ENCODE measurements around the gene HEATR5A.
"Not testable (repeated sequence)": the region's sequence is repeated elsewhere in the genome, so short reads cannot be mapped to it uniquely, and the experiment has no call there.

Gene HEATR5A

DNA sequence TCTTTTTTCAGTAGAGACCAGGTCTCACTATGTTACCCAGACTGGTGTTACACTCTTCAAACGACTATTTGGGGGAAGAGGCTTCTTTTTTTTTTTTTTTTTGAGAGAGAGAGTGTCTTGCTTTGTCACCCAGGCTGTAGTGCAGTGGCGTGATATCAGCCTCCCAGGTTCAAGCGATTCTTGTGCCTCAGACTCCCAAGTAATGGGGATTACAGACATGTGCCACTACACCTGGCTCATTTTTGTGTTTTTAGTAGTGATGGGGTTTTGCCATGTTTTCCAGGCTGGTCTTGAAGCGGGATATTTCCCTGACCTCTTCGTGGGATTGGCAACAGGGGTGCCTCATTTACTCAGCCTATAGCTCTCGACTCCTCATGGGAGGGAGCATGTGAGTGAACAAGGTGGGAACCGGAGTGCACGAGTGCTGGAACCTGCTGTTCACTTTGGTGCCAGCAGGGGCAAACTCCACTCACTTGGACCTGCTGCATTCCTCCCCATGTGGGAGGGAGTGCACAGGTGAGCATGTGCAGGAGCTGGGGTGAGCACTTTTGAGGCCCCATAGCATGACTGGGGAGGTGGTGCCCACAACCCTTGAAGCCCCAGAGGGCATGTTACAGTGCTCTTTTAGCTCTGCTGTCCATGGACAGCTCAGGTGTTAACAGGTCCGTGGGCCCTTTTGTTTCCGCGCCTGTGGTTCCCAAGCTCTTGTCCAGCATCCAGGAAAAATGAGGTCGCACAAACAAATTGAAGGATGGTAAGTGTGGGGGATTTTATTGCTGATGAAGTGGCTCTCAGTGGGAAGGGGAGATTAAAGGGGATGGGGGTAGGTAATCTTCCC is 133.7 kb downstream of the HEATR5A start:
- DNase-seq = no peak

DNA sequence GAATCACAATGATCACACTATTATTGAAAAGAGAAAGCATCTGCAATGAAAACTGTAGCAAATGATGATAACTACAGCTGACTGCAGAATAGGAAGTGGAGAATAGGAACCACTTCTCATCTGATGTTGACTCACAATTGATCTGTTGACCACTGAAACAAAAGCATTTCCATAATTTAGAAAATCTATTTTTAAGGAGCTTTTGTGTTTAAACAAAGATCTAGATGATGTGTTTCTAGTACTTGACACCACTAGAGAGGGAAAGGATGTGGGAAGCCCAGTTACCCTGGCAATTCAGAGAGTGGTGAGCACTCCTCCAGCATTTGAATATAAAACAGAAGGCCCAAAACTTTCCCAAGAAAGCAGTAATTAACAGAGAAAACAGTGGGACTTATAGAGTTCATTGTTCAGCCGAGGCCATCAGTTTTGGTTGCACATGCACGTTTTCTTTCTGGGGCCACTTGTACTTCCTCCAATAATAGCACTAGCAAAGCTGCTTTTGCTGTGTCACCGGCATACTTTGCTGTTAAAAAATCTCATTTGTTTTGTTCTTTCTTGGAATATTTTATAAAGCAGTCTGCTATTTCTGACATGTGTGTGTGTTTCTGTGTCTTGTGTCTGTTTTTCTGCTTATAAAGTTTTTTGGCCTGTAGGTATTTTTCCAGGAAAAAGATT is 136.6 kb downstream of the HEATR5A start:
- no peak for DNase-seq

DNA sequence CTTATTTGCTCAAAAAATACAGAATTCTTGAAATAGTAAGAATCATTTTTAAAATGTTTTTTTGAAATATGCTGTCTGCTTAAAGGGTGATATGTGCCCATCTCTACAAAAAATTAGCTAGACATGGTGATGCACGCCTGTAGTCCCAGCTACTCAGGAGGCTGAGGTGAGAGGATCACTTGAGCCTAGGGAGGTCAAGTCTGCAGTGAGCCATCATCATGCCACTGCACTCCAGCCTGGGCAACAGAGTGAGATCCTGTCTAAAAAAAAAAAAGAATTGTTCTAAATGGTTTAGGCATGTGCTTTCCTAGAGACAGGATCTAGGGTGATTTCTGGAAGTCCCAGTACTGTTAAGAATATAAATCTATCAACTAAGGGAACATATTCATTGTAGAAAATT is 137.2 kb downstream of the HEATR5A start:
- DNase-seq = no peak

DNA sequence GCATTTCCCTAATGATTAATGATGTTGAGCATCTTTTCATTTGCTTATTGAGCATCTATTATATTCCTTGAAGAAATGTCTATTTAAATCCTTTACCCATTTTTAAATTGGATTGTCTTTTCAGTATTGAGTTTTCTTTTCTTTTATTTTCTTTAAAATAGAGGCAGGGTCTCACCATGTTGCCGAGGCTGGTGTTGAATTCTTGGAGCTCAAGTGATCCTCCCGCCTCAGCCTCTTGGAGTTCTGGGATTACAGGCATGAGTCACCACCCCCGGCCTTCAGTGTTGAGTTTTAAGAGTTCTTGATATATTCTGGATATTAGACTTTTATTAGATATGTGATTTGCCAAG is 139.5 kb downstream of the HEATR5A start:
- DNase-seq = no peak

DNA sequence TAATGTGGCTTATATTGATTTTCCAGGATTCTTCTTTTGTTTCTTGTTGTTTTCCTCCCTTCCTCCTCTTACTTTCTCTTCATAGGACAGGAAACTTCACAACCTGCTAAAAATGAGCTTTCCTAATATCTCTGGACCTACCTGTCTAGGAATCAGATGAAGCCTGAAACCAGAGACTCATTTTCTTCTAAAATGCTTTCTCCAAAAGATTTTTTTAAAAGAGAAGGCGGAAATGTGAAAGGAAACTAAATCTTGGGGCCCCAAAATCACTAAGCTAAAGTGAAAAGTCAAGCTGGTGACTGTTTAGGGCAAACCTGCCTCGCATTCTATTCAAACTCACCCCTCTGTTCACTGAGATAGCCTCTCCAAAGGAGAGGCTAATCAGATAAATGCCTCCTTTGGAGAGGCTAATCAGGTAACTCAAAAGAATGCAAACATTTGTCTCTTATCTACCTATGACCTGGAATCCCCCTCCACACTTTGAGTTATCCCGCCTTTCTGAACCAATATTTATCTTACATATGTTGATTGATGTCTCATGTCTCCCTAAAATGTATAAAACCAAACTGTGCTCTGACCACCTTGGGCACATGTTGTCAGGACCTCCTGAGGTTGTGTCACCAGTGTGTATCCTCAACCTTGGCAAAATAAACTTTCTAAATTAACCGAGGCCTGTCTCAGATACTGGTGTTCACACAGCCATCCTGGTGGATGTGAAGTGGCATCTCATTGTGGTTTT is 140.0 kb downstream of the HEATR5A start:
- DNase-seq = no peak

DNA sequence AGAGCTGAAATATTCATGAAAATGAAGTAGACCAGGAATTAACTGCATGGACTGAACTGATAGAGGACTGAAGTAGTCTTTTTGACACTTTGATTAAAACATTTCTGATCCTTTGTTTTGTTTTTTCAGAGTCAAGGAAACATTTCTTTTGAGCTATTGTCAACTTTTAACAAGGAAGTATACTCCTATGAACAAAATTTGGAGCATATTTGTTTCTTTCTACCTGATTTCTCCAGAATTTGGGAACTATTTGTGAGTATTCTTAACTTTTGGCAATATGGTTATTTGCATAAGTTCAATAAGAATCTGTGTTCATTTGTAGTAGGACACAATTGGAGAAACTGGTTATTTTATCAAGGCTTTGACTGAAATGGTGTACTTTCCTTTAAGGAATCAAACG is 141.5 kb downstream of the HEATR5A start:
- no peak for DNase-seq

DNA sequence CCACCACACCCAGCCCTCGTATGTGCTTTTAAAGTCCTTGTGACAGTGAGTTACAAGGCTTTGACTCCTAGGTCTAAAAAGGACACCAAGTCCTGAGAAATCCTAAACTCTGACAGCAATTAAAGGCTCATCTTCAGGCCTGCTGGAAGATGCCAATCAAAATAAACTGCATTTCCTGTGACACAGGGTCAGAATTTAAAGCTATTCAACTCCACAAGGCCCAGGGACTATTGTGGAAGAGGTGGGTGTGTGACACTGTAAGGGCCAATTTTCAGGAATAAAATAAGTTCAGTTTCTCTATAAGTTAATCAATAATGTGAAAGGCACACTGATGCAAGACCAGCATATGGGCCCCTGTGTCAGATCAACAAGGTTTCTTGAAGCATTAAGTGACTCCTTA is 143.3 kb downstream of the HEATR5A start:
- DNase-seq = no peak

DNA sequence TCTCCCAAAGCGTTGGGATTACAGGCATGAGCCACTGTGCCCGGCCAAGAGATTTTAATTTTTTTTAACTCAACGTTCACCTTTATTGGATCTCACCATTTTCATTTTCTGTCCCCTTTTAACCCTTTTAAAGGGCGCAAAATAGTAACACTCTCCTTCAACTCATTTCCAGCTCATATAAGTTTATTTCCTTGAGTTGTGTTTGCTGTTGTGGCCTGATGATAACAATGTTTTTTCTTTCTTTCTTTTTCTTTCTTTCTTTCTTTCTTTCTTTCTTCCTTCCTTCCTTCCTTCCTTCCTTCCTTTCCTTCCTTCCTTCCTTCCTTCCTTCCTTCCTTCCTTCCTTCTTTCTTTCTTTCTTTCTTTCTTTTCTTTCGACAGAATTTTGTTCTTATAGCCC is 143.9 kb downstream of the HEATR5A start:
- not testable (repeated sequence) for DNase-seq

DNA sequence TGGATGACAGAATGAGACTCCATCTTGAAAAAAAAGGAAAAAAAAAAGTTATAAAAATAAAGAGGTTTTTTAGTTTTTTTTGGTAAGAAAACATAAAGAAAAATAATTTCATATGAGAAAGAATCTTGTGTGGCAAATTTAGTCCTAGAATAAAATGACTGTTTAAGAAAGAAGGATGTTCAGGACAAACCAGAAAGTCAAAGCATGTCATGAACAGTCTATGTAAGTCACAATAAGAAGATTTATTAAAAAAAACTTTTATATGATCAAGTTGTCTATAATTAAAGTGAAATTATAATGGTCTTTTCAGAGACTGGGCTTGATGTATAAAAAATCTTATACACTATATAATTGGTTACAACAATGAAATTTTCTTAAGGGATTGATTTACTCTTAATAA is 144.6 kb downstream of the HEATR5A start:
- no peak for DNase-seq

DNA sequence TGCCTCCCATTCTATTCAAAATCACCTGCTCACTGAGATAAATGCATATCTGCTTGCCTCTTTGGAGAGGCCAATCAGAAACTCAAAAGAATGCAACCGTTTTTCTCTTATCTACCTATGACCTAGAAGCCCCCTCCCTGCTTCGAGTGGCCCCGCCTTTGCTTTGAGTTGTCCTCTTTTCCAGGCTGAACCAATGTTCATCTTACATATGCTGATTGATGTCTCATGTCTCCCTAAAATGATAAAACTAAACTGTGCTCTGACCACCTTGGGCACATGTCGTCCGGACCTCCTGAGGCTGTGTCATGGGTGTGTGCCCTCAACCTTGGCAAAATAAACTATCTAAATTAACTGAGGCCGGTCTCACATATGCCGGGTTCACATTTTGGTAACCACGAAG is 148.7 kb downstream of the HEATR5A start:
- DNase-seq = no peak

DNA sequence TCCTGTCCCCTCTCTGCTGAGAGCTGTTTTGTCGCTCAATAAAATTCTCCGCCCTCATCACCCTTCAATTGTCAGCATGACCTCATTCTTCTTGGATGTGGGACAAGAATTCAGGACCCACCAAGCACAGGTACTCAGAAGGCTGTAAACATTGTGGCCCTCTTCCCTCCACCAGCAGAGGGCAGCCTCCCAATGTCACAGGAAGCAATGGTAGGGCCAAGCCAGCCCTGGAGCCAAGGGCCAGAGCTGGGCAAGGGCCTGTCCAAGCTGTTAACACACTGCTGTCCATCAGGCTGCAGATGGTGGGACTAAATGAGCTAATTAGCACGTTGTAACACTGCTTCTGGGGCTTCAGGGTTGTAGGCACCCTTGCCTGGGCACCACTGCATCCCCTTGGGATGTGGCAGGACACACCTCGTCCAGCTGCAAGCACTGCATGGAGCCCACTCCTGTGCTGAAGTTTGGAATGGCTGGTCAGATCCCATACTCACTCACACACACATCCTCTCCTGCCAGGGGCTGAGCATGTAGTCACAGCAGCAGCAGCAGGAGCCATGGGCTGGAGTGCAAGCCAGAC is 150.1 kb downstream of the HEATR5A start:
- no peak for DNase-seq

DNA sequence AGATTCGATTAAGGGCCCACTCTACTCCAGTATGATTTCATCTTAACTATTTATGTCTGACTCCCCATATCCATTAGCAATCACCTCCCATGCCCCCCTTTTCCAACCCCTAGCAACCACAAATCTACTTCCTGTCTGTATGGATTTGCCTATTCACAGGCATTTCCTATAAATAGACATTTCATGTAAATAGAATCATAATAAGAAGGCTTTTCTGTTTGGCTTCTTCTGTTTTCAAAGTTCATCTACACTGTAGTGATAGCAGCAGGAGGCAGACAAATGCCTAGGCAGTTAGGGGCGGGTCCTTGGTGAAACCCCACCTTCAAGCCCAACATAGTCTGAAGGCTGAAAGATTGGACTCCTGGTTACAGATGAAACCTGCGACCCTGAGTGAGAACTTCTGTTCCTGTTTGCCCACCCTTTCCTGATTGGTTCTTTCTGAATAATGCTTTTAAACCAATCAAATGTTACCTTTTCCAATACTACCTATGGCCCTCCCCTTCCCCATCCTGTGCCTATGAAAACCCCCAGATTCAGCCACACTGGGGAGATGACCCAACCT is 150.6 kb downstream of the HEATR5A start:
- no peak for DNase-seq

DNA sequence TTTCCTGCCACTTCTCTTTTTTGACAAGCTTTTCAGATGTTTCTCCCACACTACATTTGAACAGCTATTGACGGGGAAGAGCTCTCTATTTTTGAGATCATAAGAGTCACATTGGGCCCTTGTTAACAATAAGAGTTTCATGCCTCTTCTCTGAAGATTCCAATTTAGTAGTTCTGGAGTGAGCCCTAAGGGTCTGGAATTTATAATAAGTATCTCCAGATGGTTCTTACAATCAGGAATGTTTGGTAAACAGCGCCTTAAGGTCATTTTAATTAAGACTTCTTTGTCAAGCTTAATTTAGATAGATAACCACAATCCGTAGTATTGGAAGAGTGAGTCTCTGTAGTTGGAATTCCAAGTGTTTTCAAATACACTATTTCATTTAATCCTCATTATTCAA is 152.1 kb downstream of the HEATR5A start:
- no peak for DNase-seq

DNA sequence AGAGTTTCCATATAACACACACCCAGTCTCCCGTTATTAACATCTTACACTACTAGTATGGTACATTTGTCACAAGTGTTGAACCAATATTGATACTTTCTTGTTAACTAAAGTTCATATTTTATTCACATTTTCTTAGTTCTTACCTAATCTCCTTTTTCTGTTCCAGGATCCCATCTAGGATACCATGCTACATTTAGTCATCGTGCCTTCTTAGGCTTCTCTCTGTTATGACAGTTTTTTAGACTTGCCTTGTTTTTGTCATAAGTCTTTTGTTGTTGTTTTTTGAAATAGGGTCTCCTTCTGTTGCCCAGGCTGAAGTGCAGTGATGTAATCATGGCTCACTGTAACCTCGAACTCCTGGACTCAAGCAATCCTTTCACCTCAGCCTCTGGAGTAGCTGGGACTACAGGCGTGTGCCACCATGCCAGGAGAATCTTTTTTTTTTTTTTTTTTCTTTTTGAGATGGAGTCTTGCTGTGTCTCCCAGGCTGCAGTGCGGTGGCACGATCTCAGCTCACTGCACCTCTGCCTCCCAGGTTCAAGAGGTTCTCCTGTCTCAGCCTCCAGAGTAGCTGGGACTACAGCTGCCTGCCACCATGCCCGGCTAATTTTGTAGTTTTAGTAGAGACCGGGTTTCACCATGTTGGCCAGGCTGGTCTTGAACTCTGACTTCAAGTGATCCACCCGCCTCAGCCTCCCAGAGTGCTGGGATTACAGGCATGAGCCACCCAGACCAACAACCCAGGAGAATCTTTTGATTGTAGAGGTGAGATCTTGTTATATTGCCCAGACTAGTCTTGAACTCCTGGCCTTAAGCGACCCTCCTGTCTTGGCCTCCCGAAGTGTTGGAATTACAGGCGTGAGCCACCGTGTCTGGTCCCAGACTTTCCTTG is 153.7 kb downstream of the HEATR5A start:
- no peak for DNase-seq

DNA sequence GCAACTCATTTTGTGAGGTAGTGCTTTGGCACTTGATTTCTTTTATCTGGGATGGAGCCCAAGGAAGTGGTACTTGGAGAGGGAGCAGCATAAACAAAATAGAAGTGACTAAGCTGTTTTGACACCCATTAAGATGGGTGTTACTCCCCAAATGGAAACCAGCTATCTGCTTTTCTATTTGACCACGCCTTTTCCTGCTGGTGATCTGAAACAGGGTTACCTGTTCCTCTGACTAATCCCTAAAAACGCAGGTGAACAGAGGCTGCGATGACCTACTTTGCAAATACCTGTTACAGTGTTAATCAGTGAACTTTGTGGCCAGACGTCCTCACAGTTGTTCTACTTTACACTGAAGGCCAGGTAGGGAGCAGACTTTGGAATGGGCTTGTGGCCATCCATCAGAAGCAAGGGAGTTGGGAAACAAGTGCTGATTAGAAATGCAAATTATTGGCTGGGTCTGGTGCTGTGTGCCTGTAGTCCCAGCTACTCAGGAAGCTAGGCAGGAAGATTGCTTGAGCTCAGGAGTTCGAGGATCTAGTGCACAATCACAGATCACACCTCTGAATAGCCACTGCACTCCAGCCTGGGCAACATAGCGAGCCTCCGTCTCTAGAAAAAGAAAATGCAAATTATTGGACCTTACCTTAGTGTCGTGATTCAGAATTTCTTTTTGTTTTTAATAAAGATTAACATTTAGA is 154.5 kb downstream of the HEATR5A start:
- DNase-seq = no peak

DNA sequence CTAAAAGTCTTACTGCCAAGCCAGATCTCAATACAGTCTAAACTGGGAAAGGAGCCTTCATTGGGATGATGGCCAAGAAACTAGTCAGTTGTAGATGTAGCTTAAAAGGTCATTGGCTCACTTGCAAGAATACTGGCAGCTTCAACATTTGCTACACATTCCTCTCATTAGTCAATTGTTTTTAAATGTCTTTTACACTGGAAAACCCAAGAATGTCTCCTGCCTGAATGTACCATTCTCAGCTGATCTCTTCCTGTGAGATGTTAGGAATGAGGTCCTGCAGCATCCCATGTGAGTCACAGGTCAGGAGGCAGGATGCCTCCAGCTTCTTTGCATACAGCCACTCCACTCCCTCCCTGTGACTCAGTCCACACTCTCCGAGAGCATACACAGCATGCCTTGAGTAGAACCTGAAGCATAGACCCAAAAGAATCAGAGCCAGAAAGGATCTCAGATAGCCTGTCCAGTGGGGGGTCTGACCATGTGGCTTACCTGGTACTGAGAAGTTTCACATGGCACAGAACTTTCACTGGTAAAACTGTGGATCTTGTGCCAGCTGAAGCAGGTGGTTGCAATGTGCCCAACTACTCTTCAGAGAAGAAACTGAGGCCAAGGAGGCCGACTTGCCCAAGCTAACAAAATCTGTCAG is 156.7 kb downstream of the HEATR5A start:
- DNase-seq = peak in 3 of 58 donors; percentile 2 to 15 (median 2)

DNA sequence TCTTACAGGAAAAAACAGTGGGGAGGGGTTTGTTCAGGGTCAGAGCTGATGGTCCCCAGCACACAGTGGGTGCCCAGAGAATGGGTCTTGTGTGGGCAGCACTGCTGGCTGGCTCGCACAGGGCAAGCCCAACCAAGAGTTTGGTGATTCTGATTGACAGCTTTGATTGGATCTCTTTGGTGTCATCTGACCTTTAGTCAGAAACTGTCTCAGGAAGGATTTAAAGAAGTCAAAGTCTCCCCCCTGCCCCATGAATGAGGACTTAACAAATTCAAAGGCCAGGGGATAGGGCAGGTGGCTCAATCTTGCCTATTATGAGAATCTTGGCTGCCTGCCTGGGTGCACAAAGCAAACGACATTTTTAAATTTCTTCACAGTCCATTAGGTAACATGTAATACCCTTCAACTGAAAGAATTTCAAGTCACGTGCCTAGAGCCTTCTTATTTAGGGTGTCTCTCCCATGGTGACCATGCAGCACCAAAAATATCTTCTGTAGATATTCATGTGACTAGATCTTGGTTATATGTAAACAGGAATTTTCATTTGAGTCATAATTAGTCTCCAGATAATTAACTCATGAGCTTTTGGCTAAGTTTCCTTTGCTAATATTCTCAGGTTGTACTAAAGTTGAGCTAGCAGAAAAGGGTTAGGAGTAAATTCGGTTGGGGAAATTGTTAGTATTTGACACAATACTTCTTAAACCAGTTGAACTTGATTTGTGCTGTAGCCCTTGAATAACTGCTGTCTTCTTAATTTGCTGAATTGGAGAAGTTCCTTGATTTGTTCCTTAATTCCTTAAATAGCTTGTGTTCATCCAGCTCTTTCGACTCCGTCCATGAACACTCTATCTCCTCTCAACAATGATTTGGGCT is 158.3 kb downstream of the HEATR5A start:
- DNase-seq = peak in 1 of 58 donors; percentile 7

DNA sequence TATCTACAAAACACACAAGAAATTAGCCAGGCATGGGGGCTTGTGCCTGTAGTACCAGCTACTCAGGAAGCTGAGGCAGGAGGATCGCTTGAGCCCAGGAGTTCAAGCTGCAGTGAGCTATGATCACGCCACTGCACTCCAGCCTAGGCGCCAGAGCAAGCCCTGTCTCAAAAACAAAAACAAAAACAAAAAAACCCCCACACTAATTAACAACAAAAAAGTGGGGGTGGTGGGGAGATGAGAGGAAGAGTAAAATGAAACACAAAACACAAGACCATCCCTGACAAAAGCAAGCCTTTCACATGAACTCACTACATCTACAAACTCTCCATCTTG is 158.9 kb downstream of the HEATR5A start:
- DNase-seq = no peak
